SK-N-SH treated with all-trans-retinoic acid at 6 μM for 48 hours (cell line): ENCODE measurements around the gene CDC42BPG.

Experiments
- ATAC-seq: fragments of 200-7000 bp; cut with Tn5 transposase; 3 replicates; pipeline ENCODE4 v1.9.1; 2020; ENCODE audit warnings: mild to moderate bottlenecking, moderate library complexity
- ARNTL ChIP-seq: fragments of 450-650 bp; formaldehyde crosslinking; IDR thresholded peaks from 2 replicates; pipeline ENCODE4 v1.5.0; 2020; ENCODE audit warnings: low read depth, mild to moderate bottlenecking, moderate library complexity, borderline replicate concordance
- BACH2 ChIP-seq: fragments of 250-450 bp; sonication (Bioruptor Pico); IDR thresholded peaks from 2 replicates; pipeline ENCODE4 v1.9.0; 2021; ENCODE audit warnings: mild to moderate bottlenecking, borderline replicate concordance
- ESRRG ChIP-seq: fragments of 250-450 bp; sonication (Bioruptor Pico); IDR thresholded peaks from 2 replicates; pipeline ENCODE4 v1.6.1; 2021; ENCODE audit warnings: mild to moderate bottlenecking
- GLIS3 ChIP-seq: fragments of 250-450 bp; sonication (Bioruptor Pico); IDR thresholded peaks from 2 replicates; pipeline ENCODE4 v1.5.0; 2020; ENCODE audit warnings: mild to moderate bottlenecking, moderate library complexity
- ISL1 ChIP-seq: fragments of 250-450 bp; sonication (Bioruptor Pico); IDR thresholded peaks from 2 replicates; pipeline ENCODE4 v2.1.2; 2022; ENCODE audit warnings: mild to moderate bottlenecking, moderate library complexity
- PATZ1 ChIP-seq: fragments of 250-450 bp; sonication (Bioruptor Pico); IDR thresholded peaks from 2 replicates; pipeline ENCODE4 v1.8.0; 2020; ENCODE audit warnings: mild to moderate bottlenecking, moderate library complexity, borderline replicate concordance
- POU6F1 ChIP-seq: fragments of 250-450 bp; sonication (Bioruptor Pico); IDR thresholded peaks from 2 replicates; pipeline ENCODE4 v1.8.0; 2021; ENCODE audit warnings: low read depth, mild to moderate bottlenecking, moderate library complexity, borderline replicate concordance
- PPARA ChIP-seq: fragments of 250-450 bp; sonication (Bioruptor Pico); IDR thresholded peaks from 2 replicates; pipeline ENCODE4 v1.5.0; 2020; ENCODE audit warnings: mild to moderate bottlenecking, borderline replicate concordance
- RARB ChIP-seq: fragments of 250-450 bp; sonication (Bioruptor Pico); IDR thresholded peaks from 2 replicates; pipeline ENCODE4 v1.8.0; 2021; ENCODE audit warnings: mild to moderate bottlenecking, moderate library complexity
- SNAI2 ChIP-seq: fragments of 250-450 bp; sonication (Bioruptor Pico); IDR thresholded peaks from 2 replicates; pipeline ENCODE4 v1.5.0; 2020; ENCODE audit warnings: mild to moderate bottlenecking, moderate library complexity
- TCF4 ChIP-seq: fragments of 250-450 bp; sonication (Bioruptor Pico); IDR thresholded peaks from 2 replicates; pipeline ENCODE4 v1.8.0; 2021; ENCODE audit warnings: mild to moderate bottlenecking, moderate library complexity, borderline replicate concordance
- TSHZ2 ChIP-seq: fragments of 250-450 bp; sonication (Bioruptor Pico); IDR thresholded peaks from 2 replicates; pipeline ENCODE4 v1.5.0; 2020; ENCODE audit warnings: mild to moderate bottlenecking, moderate library complexity
- ZC3H10 ChIP-seq: fragments of 250-450 bp; sonication (Bioruptor Pico); IDR thresholded peaks from 2 replicates; pipeline ENCODE4 v1.5.1; 2021; ENCODE audit warnings: mild to moderate bottlenecking, moderate library complexity
- ZFP3 ChIP-seq: fragments of 250-450 bp; sonication (Bioruptor Pico); IDR thresholded peaks from 2 replicates; pipeline ENCODE4 v1.5.0; 2020; ENCODE audit warnings: mild to moderate bottlenecking, moderate library complexity
- ZFP30 ChIP-seq: fragments of 450-650 bp; formaldehyde crosslinking; IDR thresholded peaks from 2 replicates; pipeline ENCODE4 v1.5.0; 2022; ENCODE audit warnings: mild to moderate bottlenecking, moderate library complexity
- ZNF565 ChIP-seq: fragments of 450-650 bp; formaldehyde crosslinking; conservative IDR thresholded peaks from 2 replicates; pipeline ENCODE4 v1.5.0; 2020; ENCODE audit warnings: low read depth, mild to moderate bottlenecking, moderate library complexity
- ZNF70 ChIP-seq: fragments of 450-650 bp; formaldehyde crosslinking; IDR thresholded peaks from 2 replicates; pipeline ENCODE4 v1.5.0; 2020; ENCODE audit warnings: mild to moderate bottlenecking, moderate library complexity
- TF ChIP-seq, protein P1 (sequence below): fragments of 250-450 bp; sonication (Bioruptor Pico); IDR thresholded peaks from 2 replicates; pipeline ENCODE4 v1.5.1; 2021; ENCODE audit warnings: mild to moderate bottlenecking, moderate library complexity

CDC42BPG gene

DNA sequence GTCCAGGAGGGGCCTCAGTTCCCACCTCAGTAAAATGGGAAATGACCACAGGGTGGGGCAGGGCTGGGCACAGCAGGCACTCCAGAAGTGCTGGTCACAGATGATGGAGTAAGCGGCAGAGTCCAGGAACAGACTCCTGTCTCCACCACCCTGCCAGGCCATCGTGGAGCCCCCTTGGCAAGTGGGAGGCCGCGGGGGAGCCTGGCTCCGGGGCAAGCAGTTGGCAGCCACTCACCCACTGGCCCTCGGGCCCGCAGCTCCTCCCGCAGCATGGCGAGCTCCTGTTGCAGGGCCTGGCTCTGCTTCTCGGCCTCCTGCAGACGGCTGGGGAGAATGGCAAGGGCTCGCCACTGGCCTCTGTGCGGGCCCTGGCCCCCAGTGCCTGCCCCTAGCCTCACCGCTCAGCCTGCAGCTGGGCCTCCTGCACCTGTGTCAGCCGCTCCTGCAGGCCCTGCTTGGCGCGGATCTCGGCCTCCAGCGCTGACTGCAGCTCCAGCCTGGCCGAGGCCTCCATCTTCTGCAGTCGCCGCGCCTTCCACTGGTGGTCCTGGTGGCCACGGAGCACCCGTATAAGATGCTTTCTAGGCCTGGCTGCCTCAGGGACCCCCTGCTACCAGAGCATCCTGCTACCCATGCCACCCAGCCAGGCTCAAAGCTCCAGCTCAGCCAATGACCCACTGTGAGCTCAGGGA is 10.3 kb downstream of the CDC42BPG start:
- TF ChIP-seq SNAI2 (CRISPR knock-in tag): no peak
- no peak for TF ChIP-seq ISL1
- TF ChIP-seq RARB (CRISPR knock-in tag): no peak
- TF ChIP-seq ZFP30 (CRISPR knock-in tag): no peak
- TF ChIP-seq TCF4 (CRISPR knock-in tag): no peak
- TF ChIP-seq BACH2 (CRISPR knock-in tag): no peak
- no peak for TF ChIP-seq PATZ1 (CRISPR knock-in tag)
- TF ChIP-seq, protein P1, sequence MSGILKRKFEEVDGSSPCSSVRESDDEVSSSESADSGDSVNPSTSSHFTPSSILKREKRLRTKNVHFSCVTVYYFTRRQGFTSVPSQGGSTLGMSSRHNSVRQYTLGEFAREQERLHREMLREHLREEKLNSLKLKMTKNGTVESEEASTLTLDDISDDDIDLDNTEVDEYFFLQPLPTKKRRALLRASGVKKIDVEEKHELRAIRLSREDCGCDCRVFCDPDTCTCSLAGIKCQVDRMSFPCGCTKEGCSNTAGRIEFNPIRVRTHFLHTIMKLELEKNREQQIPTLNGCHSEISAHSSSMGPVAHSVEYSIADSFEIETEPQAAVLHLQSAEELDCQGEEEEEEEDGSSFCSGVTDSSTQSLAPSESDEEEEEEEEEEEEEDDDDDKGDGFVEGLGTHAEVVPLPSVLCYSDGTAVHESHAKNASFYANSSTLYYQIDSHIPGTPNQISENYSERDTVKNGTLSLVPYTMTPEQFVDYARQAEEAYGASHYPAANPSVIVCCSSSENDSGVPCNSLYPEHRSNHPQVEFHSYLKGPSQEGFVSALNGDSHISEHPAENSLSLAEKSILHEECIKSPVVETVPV (CRISPR knock-in tag): no peak
- TF ChIP-seq TSHZ2 (CRISPR knock-in tag): no peak
- TF ChIP-seq POU6F1 (CRISPR knock-in tag): no peak
- ATAC-seq: no peak

DNA sequence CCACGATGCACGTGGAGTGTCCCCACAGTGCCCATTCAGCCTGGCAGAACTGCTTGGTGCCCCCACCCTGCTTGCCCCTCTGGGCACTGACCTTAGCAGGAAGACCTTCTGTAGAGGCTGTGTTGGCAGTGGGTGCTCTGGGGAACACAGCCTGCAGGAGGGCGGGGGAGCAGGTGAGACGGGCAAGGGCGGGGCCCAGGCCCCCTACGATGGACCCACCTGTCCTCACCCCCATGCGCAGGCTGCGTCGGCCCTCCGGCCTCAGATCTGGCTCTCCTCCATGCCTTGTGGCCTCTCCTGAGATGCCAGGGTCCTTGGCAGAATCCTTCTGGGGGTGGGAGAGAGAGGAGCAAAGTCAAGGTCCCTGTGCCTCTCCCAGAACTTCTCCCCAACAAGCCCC is 10.9 kb downstream of the CDC42BPG start:
- no peak for TF ChIP-seq BACH2 (CRISPR knock-in tag)
- TF ChIP-seq ZFP3 (CRISPR knock-in tag): no peak
- TF ChIP-seq ZNF565: no peak
- no peak for TF ChIP-seq TCF4 (CRISPR knock-in tag)
- no peak for TF ChIP-seq PATZ1 (CRISPR knock-in tag)
- TF ChIP-seq ZC3H10 (CRISPR knock-in tag): no peak
- TF ChIP-seq ZNF70: no peak
- TF ChIP-seq TSHZ2 (CRISPR knock-in tag): no peak
- TF ChIP-seq, all 23 proteins: peak for 0
- ATAC-seq: no peak

DNA sequence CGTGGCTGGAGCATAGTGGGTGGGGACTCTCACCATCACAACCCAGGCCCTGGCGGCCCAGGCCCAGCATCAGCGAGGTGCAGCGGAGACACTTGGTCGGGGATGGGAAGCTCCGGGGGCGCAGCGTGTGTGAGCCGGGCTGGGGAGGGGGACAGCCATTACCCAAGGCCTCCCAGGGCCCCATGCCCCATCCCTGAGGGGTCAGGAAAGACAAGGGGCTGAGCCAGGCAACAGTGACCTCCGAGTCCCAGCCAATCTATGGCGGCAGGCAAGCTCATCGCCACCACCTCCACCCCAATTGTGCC is 11.3 kb downstream of the CDC42BPG start:
- ATAC-seq: no peak
- no peak for TF ChIP-seq ZFP3 (CRISPR knock-in tag)
- TF ChIP-seq PATZ1 (CRISPR knock-in tag): no peak
- no peak for TF ChIP-seq ESRRG (CRISPR knock-in tag)
- no peak for TF ChIP-seq ISL1
- no peak for TF ChIP-seq PPARA (CRISPR knock-in tag)
- TF ChIP-seq POU6F1 (CRISPR knock-in tag): no peak
- TF ChIP-seq ARNTL (CRISPR knock-in tag): no peak
- TF ChIP-seq, protein P1 (CRISPR knock-in tag): no peak
- TF ChIP-seq ZC3H10 (CRISPR knock-in tag): no peak
- TF ChIP-seq GLIS3 (CRISPR knock-in tag): no peak
